22Rv1 (cell line): ENCODE data around the gene UBALD2.

Experiments
- CTCF ChIP-seq: fragments of 450-650 bp; IDR thresholded peaks from 2 replicates; pipeline ENCODE4 v1.5.1; 2017; ENCODE audit warnings: mild to moderate bottlenecking
- ZFX ChIP-seq: fragments of 450-650 bp; IDR thresholded peaks from 2 replicates; pipeline ENCODE4 v1.6.1; 2017; ENCODE audit warnings: antibody characterized with exemption, borderline replicate concordance

- no peak for TF ChIP-seq CTCF
- no peak for TF ChIP-seq ZFX
Observed at GRCh38 chr17:76241204-76241538, 24.0 kb upstream of the UBALD2 start.
